OCI-LY1 (cell line): ENCODE data around the gene ADCYAP1R1.

Source experiments
- H2AFZ ChIP-seq: fragments of 200-600 bp; sonication (generic), shearing (Covaris generic); 2 replicates; pipeline ENCODE4 v1.6.0; 2014; ENCODE audit warnings: antibody characterized with exemption, mild to moderate bottlenecking, low read length
- H3F3A ChIP-seq: fragments of 200-600 bp; sonication (generic), shearing (Covaris generic); 2 replicates; pipeline ENCODE4 v1.6.0; 2014; ENCODE audit warnings: mild to moderate bottlenecking, antibody characterized with exemption, low read length, moderate library complexity; ENCODE audit not compliant: insufficient read depth
- H3K27ac ChIP-seq: fragments of 200-600 bp; sonication (generic); 2 replicates; pipeline ENCODE4 v1.5.1; 2014; ENCODE audit warnings: low read length, mixed run types, mild to moderate bottlenecking, low read depth; ENCODE audit not compliant: poor library complexity, severe bottlenecking
- H3K27me3 ChIP-seq: fragments of 200-600 bp; sonication (generic); 2 replicates; pipeline ENCODE4 v1.6.0; 2014; ENCODE audit warnings: antibody characterized with exemption, mild to moderate bottlenecking, low read length, moderate library complexity; ENCODE audit not compliant: insufficient read depth
- H3K36me3 ChIP-seq: fragments of 200-600 bp; sonication (generic); 2 replicates; pipeline ENCODE4 v1.6.1; 2014; ENCODE audit warnings: mild to moderate bottlenecking, antibody characterized with exemption, low read length, moderate library complexity, mixed read lengths; ENCODE audit not compliant: insufficient read depth
- H3K4me1 ChIP-seq: fragments of 200-600 bp; sonication (generic); 2 replicates; pipeline ENCODE4 v1.5.1; 2014; ENCODE audit warnings: mild to moderate bottlenecking, low read length, moderate library complexity; ENCODE audit not compliant: insufficient read depth, severe bottlenecking
- H3K4me2 ChIP-seq: fragments of 200-600 bp; sonication (generic), shearing (Covaris generic); 2 replicates; pipeline ENCODE4 v1.6.1; 2014; ENCODE audit warnings: low read length
- H3K4me3 ChIP-seq: fragments of 200-600 bp; sonication (generic); 2 replicates; pipeline ENCODE4 v1.5.1; 2014; ENCODE audit warnings: low read length, low read depth, mild to moderate bottlenecking, mixed read lengths; ENCODE audit not compliant: poor library complexity, severe bottlenecking
- H3K79me2 ChIP-seq: fragments of 200-600 bp; shearing (Covaris generic); 2 replicates; pipeline ENCODE4 v1.6.1; 2016; ENCODE audit warnings: mixed run types, low read length, mixed read lengths; ENCODE audit not compliant: insufficient read depth
- H3K9ac ChIP-seq: fragments of 200-600 bp; sonication (generic), shearing (Covaris generic); 2 replicates; pipeline ENCODE4 v1.6.1; 2014; ENCODE audit warnings: mild to moderate bottlenecking, low read length, mixed read lengths
- H3K9me2 ChIP-seq: fragments of 200-600 bp; sonication (generic), shearing (Covaris generic); 2 replicates; pipeline ENCODE4 v1.6.1; 2014; ENCODE audit warnings: low read depth, mild to moderate bottlenecking, low read length, mixed read lengths
- H3K9me3 ChIP-seq: fragments of 200-600 bp; shearing (Covaris generic); 2 replicates; pipeline ENCODE4 v1.6.1; 2014; ENCODE audit warnings: low read length, mixed read lengths
- H4K20me1 ChIP-seq: fragments of 200-600 bp; sonication (generic), shearing (Covaris generic); 2 replicates; pipeline ENCODE4 v1.6.0; 2016; ENCODE audit warnings: mild to moderate bottlenecking, low read length; ENCODE audit not compliant: insufficient read depth
- CTCF ChIP-seq: fragments of 200-600 bp; sonication (generic), shearing (Covaris generic); IDR thresholded peaks from 2 replicates; pipeline ENCODE4 v1.5.1; 2017; ENCODE audit warnings: mild to moderate bottlenecking, antibody characterized with exemption, low read length, moderate library complexity, mixed read lengths
- EZH2 ChIP-seq: fragments of 200-600 bp; sonication (generic), shearing (Covaris generic); IDR thresholded peaks from 2 replicates; pipeline ENCODE4 v1.8.0; 2017; ENCODE audit warnings: borderline replicate concordance, mixed run types, mild to moderate bottlenecking, antibody characterized with exemption, low read length, moderate library complexity, mixed read lengths

ADCYAP1R1 gene

GRCh38 chr7:31070991-31071644, 19.0 kb downstream of the ADCYAP1R1 start:
- Histone ChIP-seq H3K4me3 (no peak overlapping the region), H3K9me3 (no peaks in the 10 kb centered on the region), H3K4me2 (no peak overlapping the region), H3F3A (no peaks in the 10 kb centered on the region), H3K27ac (no peak overlapping the region), H3K27me3 (peaks cover 4% of the 10 kb centered on the region; the same call in 1 of the 2 replicates), H3K79me2 (no peaks in the 10 kb centered on the region), H4K20me1 (no peaks in the 10 kb centered on the region), H2AFZ (no peak overlapping the region), H3K4me1 (no peaks in the 10 kb centered on the region), H3K9ac (no peak overlapping the region), H3K36me3 (no peaks in the 10 kb centered on the region), H3K9me2 (no peaks in the 10 kb centered on the region)
- no peak for TF ChIP-seq EZH2
- no peak for TF ChIP-seq CTCF

- Histone ChIP-seq H2AFZ (no peak overlapping the region), H3K4me3 (no peak overlapping the region), H3K4me2 (no peak overlapping the region), H3K36me3 (no peaks in the 10 kb centered on the region), H3F3A (no peaks in the 10 kb centered on the region), H3K9me2 (no peaks in the 10 kb centered on the region), H4K20me1 (no peaks in the 10 kb centered on the region), H3K79me2 (no peaks in the 10 kb centered on the region), H3K9ac (no peak overlapping the region), H3K4me1 (no peaks in the 10 kb centered on the region), H3K27ac (no peak overlapping the region), H3K9me3 (no peaks in the 10 kb centered on the region), H3K27me3 (peaks cover 4% of the 10 kb centered on the region; the same call in 1 of the 2 replicates)
- TF ChIP-seq EZH2, result no peak
- TF ChIP-seq CTCF, result no peak
Observed at GRCh38 chr7:31071645-31072029, 19.5 kb downstream of the ADCYAP1R1 start.

- TF ChIP-seq EZH2 (no peak), CTCF (no peak)
- H3K9ac ChIP-seq, result no peak overlapping the region
- no peaks in the 10 kb centered on the region for H3F3A ChIP-seq
- no peaks in the 10 kb centered on the region for H4K20me1 ChIP-seq
- no peaks in the 10 kb centered on the region for H3K4me1 ChIP-seq
- H2AFZ ChIP-seq, result no peak overlapping the region
- H3K27me3 ChIP-seq, result no peaks in the 10 kb centered on the region; the same call in 1 of the 2 replicates
- H3K9me3 ChIP-seq, result no peaks in the 10 kb centered on the region
- H3K27ac ChIP-seq, result no peak overlapping the region
- no peaks in the 10 kb centered on the region for H3K9me2 ChIP-seq
- no peak overlapping the region for H3K4me2 ChIP-seq
- no peaks in the 10 kb centered on the region for H3K36me3 ChIP-seq
- H3K79me2 ChIP-seq, result no peaks in the 10 kb centered on the region
- H3K4me3 ChIP-seq, result no peak overlapping the region
Observed at GRCh38 chr7:31073326-31074119, 21.4 kb downstream of the ADCYAP1R1 start.
